EH (cell line): ENCODE measurements around the gene TMEM207.
"Not testable (repeated sequence)": the region's sequence is repeated elsewhere in the genome, so short reads cannot be mapped to it uniquely, and the experiment has no call there.

Source experiments
- DNase-seq: peaks from one replicate; pipeline ENCODE4 v3.0.0-alpha.2; 2015; ENCODE audit warnings: low read depth

The TMEM207 gene

DNA sequence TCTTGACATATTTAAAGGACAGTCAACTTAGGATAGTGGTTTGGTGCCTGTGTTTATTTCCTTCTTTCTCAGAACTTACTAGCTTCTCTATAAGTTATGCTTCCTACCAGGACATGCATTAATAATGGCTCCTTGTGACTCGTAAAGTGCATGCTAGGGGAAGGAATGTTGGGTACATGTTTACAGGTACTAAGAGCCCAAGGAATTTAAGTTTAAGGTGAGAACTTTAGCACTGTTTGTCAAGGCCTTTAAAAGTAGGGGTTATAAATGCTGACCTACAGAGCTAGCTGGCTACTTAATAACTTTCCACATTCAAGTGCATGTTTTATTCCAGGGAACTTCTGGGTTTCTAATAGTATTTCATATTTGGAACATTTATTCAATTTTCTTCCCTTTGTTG lies at the start of gene TMEM207:
Gene TMEM207, minus strand, starts transcription at position 101 of the 400 bp plus-strand sequence. Its CDS starts 92 bp downstream, at position 9.
- no peak for DNase-seq

DNA sequence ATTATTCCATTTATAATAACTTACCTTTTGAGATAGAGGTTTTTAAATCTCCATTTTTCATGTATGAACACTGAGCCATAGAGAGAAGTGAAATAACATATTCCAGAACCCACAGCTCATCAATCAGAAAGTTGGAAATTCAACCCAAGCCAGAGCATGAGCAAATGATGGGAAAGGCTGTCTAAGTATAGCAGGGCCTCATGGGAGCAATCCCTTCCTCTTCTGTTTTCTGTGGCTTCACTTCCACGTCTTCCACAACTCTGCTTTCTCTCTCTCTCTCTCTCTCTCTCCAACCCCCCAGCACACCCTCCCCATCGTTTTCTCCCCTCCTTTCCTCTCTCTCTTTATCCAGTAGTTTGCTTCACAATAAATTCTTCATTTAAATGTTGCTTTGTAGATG lies 49.4 kb upstream of the TMEM207 start:
- no peak for DNase-seq

DNA sequence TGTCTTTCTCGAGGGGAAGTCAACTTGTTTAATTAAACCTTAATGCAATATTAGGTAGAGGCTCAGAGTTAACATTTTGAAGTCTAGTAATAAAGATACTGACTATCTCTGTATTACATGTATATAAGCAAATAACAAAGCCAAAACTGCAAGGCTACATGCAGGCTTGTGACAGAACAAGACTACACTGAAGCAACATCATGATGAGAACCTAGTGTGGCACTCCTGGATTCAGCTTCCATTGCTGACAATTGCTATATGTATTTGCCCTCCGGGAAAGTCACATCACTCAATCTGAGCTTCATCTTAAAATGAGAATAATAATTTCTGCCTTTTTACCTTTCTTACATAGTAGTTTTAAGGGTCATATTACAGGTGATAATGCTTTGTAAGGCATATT lies 48.6 kb upstream of the TMEM207 start:
- no peak for DNase-seq

DNA sequence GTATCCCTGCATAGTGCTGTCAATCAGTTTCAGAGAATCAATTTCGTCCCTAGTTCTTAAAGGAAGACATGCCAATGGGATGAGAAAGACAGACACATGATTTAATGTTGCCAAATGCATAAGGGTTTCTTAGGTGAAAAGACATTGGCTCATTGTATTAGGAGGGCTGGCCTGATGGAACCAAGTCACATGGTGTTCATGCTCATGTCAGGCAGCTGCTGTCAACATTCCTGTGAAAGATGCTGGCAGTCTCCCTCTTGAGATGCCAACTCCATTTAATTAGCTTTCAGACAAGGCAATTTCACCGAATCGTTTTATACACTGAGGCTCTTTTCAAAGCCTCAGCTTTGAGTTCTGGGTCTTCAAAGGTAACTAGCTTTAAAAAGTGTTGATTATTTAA lies 48.1 kb upstream of the TMEM207 start:
- DNase-seq: no peak

DNA sequence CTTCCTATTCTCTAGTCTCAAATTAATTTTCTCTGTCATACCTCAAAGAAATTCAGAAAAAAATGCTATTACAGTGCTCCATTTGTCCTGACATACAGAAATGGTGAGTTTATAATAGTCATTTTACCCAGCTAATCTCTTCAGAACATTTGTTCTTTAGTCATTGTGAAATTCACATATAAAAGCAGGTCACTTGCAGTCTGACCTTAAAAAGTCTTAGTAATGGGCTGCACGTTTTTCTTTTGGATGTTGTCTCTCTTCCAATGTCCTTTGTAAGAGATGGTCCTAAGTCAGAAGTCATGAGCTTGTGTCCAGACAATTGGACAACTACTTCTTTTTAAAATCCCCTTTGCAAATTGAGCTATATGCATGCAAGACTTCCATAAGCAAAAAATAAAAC lies 47.2 kb upstream of the TMEM207 start:
- DNase-seq: no peak

DNA sequence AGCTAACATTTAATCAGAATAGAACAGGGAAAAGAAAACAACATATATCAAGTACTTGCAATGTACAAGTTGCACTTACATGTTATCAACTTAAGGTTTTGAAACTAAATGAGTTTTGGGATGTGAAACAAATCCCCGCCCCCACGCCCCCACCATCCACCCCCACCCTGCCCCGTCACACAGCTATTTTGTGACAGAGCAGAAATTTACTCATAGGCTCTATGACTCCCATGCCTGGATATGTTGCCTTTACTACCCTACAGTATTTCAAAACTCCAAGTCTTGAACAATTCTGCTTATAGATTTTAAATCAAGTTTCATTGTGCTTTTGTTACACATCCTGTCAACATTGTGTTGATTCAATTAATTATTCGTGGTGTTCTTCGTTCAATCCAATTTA lies 46.1 kb upstream of the TMEM207 start:
- DNase-seq: no peak

DNA sequence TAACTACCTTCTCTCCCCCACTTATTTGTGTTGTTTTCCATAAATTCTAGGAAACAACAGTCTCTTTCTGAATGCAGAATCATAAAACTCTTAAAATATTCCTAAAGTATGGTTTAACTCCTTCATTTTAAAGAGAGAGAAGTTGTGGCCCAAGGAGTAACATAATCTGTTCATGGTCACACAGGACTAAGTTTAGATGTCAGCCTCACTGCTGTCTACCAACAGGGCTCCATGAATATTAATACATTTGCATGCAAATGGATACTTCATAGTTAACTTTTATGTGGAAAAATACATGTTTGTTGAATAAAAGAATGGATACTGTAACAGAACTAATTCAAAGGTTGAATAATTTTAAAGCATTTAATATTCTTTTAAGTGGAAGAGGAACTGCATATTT lies 45.7 kb upstream of the TMEM207 start:
- no peak for DNase-seq

DNA sequence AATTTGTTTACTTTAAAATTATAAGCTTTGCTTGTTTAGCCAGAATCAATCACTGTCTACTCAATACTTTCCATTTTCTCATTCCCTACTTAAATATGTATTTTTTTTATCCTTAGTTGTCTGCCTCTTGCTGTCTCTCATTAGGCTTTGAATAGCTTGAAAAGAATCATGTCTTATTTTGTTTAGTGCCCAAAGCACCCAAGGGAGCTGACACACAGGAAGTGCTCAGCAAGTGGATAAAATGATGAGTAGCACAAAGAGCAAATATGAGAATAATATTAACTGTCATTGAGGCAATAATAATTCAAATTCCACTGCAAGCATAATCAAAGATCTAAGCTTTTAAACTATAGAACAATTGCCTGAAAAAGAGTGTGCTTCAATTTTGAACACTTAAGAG lies 45.2 kb upstream of the TMEM207 start:
- no peak for DNase-seq

DNA sequence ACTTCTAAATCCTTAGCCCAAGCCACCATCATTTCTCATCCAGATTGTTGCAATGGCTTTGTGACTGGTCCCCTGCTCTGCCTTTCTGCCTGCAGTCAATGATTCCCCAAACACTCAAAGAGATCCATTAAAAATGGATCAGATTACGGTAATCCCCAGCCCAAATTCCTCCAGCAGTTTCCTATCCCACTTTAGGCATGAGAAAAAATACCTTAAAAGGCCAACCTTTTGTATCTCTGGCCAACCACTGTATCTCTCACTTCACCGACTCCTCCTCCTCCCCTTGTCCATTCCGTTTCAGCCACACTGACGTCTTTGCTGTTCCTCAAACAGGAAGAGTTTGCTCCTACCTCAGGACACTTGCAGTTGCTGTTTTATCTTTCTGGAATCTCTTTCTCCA lies 43.3 kb upstream of the TMEM207 start:
- DNase-seq: no peak

DNA sequence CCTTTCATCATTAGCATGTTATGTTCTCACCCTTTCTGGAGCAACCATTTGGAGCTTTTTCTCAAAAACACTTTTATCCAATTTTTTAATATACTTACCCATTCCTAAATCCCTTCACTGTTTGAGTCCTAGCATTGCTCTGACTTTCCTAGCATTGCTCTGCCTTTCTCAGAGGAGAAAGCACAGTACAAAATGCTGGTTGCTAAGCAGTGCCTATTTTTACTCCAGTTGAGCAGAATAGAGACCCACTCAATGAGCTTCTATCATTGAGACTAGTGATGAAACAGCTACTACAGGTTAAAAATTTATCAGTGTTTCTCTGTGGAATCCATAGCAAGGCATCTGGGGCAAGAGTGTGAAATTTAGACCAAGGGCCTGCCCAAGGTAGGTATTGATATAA lies 42.4 kb upstream of the TMEM207 start:
- DNase-seq: no peak

DNA sequence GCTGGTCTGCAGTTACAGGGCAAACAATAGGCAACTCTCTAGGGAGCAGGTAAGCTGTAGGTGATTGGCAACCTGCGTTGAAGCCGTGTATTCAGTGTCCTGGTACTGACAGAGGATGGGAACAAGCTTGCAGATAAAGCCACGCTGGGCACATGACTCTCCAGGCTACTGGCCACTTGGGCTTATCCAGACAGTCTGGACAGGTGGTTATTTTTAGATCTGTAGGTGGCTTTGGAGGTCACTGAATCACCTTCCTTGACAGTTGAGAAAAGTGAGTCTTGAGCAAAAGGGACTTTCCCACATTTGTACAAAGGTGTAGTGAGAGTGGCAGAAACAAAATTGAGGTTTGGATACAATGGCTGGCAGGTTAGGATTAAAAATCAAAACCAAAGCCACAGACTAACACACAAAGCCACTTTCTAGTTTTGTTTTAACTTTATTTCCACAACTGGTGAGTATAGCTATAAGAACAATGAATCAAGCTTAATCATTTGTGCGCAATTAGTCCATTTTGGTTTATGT lies 41.9 kb upstream of the TMEM207 start:
- no peak for DNase-seq

DNA sequence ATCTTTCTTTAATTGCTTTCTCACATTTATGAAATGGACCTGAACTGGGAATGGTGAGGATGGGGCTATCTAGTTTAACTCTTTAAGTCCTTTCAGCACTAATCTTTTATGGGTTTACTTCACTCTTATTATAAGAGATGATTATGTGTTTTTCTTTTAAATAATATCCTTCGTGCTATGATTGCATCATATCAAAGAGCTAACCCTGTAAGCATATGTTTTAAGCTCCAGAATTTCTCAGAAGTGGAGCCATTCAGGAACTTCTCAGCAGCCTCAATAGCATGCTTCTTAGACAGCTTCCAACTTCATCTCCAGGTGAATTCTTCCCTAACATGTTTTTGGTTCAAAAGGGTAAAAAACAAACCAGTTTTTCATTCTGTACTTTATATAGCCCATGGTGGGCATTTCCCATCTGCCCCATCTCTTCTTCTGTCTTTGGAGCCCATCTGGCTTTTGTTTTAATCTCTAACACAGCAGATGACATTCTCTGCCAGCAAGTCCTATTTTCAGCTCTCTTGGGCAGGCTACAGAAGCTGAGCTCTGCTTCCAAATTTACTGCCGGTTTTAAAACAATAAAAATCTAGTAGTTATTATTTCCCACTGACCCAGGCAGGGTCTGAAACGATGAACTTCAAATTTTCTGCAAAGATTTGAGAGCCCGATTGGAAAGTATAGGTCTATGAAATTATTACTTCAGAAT lies 37.4 kb upstream of the TMEM207 start:
- DNase-seq: no peak

DNA sequence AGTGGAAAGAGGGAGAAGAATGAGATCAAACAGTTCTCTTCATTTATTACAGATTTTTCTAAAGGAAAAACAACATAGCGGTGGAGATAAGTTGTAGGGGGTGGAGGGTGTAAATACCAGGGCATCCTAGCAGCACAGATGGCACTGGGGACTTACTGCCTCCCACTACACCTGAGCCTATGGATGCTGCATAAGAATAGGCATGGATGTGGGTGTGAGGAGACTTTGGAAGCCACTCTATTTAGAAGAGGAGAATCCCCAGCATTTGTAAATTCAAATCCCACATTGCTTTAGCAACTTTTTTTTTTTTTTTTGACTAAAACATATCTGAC lies 36.8 kb upstream of the TMEM207 start:
- DNase-seq: no peak

DNA sequence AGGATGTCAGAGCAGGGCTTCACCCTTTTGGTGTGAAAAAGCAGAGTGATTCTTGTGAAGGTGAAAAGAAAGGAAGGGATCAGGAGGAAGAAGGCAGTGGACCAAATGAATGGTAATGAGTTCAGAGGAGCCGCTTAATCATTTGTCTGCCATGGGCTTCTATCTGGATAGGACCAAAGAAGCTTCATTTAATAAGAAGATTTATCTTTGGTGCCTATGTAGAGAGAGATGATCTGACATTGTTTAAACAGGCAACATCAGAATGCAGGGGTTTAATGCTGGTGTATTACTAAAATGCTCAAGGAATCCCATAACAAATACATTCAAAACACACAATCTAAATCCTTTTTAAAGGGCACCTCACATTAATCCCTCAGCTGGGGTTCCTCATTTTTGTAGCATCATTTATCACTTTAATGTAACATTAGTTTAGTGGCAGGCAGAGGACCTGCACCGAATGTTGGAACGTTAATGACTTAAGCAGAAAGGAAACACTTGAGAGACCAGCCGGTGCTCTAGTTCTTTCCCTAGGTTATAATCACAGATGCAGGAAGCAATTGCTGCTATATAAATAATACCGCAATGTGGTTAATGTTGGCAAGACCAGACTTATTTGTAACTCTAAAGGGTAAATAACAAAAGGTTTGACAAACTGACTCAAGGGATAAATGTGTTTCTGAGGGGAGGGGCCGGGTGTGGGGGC lies 36.3 kb upstream of the TMEM207 start:
- peak; percentile 2 for DNase-seq

DNA sequence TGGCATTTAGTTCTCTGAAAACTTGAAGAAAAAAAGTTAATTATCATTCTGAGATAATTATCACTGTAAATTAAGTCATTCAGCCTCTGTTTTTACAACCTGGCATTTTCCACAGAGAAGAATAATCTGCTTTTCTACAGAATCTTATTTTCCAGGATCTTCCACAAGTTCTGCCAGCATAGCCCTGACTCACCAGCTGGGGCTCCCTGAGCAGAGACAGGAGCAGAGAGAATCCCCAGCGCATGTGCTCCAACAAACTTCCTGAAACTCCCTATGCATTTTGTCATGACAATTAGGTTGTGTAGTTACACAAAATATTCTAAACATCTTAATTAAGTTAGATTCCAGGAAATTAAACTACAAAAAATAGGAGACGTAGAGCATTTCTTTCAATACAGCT lies 32.1 kb upstream of the TMEM207 start:
- no peak for DNase-seq

DNA sequence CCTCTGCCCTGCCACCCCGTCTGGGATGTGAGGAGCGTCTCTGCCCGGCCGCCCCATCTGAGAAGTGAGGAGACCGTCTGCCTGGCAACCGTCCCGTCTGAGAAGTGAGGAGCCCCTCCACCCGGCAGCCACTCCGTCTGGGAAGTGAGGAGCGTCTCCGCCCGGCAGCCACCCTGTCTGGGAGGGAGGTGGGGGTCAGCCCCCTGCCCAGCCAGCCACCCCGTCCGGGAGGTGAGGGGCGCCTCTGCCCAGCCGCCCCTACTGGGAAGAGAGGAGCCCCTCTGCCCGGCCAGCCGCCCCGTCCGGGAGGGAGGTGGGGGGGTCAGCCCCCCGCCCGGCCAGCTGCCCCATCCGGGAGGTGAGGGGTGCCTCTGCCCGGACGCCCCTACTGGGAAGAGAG lies 23.6 kb upstream of the TMEM207 start:
- DNase-seq: not testable (repeated sequence)

DNA sequence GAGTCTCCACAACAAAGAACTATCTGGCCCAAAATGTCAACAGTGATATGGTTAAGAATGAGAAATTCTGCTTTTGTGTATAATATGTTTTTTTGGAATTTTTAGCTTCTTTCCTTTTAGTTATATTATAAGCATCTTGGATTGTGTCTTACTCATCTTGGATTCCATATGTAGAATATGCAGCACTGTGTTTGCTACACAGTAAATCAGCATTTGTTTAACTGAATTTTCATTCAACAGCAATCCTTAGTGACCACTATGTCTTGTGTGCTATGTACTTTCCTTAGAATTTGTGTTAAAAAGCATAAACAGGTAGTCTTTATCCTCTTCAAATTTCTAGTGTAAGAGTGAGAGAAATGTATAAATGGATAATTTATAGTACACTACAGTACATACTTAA lies 18.2 kb upstream of the TMEM207 start:
- no peak for DNase-seq

DNA sequence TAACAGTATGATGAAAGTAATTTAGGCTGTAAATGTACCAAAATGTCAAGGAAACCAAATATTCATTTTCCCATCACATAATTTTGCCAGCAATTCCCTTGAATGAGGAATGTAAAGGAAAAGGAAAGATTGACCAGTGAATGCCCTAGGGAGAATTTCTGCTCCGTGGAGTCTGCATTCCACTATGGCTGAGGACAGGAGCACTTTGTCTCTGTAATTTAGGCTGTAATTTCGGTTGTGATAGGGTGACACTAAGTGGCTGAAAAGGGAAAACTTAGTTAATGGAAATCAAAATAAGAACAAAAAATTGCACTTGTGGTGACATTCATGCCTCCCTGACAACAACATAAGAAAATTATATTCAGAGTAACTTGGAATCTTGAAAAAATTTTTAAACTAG lies 8.3 kb upstream of the TMEM207 start:
- peak; percentile 38 for DNase-seq

DNA sequence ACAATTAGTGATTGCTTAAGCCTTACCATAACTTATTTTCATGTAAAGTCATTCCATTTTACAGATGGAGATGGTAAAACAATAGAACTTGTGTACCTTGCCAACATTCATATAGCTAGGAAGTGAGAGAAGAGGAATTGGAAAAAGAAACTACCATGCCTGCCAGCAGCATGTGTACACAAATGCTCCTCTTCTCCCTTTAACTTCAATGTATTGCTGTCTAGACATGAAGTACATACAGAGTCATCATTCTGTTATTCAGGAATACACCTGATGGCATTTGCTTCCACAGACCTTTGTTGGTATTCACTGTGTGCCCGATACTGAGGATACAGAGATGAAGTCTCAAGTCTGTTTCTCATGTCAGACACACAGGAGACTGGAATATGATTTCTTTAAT lies 7.1 kb upstream of the TMEM207 start:
- DNase-seq: no peak

DNA sequence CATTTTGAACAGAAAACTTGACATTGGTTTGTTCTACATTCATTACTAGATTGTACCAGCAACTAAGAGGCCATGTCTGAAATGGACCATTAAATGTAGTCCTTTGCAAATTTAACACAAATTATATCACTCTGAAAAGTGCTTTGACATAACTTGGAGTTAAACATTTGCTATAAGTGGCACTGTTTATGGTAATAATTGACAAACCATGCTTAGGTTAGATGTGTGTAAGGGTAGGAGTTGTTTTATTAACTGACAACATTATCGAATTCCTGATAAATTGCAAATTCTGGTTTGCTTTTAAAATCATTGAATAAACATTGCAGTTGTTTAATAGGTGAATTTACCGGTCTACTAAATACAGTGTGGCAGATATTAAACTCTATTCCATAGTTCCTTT lies 6.1 kb upstream of the TMEM207 start:
- no peak for DNase-seq

DNA sequence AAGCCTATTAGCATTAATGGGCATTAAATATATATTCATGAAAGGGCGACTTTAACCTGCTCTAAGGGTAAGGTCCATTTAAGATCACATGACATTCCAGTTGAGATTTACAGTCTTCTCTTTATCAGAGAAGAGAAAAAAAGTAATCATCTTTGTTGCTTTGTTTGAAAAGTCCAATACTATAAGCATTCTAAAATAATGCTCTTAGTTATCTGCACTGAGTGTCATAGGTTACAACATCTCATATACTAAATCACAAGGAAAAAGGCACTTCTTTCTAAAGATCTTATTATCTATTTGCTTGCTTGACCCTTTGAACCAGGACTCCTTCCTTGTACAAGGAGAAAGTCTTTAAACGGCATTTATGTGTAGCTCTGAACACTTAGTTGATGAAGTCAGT lies 1.4 kb downstream of the TMEM207 start:
- no peak for DNase-seq

DNA sequence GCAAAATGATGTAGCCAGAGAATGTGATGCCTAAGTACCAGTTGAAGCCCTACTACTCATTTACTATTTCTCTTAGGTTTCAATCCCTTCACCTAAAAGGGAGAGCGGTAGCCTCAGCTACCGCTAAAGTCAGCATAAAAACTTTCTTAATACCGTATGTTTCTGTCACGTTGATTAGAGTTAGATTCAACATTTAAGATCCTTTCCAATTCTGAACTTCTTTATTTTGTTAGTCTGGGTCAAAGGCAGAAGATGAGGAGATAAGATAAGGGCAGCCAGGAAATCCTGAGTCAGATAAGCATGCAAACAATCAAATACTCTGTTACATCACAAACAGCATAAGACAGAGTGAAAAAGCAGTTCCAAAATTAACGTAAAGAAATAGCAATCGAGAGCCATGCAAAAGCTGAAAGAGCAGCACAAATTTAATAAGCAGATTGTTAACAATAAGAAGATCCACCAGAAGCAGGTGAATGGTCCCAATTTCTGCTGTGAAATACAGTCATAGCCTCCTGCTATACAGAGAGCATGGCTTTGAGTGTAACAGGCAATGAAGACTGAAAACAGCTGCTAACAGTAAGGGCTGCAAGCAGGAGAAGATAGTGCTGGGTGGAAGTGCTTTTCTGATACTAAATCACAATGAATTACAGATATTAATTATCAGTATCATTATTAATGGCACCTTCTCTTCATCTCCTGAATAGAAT lies 3.0 kb downstream of the TMEM207 start:
- no peak for DNase-seq

DNA sequence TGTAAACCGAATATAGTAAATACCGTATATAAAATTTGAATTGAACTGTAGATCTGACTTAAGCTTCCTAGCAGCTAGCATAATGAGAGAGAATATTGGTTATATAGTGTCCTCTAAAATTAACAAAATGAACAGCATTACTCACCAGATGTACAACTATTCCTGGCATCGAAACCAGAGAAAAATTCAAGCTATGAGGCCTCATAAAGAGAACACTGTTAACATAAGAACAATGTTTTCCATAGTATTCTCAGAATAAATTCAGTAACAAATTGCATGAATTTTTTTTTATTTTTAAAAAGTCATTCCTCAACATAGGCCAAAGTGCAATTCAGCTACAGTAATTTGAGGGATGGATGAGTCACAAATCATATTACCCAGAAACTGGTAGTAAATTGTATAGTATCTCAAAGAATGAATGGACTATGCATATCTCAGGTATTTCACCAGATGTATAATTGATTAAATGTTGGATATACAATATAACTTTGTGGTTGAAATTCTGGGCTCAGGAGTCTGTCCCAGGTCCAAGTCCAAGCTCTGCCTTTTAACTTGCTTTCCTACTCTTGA lies 5.0 kb downstream of the TMEM207 start:
- DNase-seq: peak; percentile 47
